Measurements from ENCODE around the gene CYP19A1. TPM values are rescaled to one million over a fixed set of nuclear protein-coding genes. Genes with fewer than 3 reads are reported as not detected.

CYP19A1 gene
- total and polyA plus RNA-seq, 2 experiments from 2014 or later, result 0.76 to 1.2 TPM

DNA sequence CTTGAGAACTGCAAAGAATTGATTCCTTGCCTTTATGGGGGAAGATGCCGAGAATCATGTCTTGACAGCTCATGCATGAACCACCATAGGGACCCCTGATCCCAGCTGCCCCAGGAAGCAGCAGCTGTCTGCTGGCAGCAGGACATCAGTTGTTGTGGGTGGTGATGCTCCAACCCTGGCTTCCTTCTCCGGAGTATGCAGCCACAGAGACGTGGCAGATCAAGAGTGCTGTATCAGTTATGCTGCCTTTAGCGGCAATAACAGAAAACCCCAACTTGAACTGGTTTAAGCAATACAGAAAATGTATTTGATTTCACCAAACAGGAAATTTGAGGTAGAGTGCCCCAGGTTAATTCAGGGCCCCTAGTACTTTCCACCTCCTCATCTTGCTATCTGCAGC lies 151.5 kb downstream of the CYP19A1 start:
- in situ Hi-C loops (cut with MboI), result no loop called here
- no peak overlapping the region for H3K27ac ChIP-seq
- H3K79me2 ChIP-seq (ENCODE audit: insufficient read depth), result no peaks in the 10 kb centered on the region
- H2AFZ ChIP-seq, result no peak overlapping the region
- no peaks in the 10 kb centered on the region for H3K9me2 ChIP-seq (ENCODE audit: insufficient read depth)
- no peaks in the 10 kb centered on the region for H3K36me3 ChIP-seq (ENCODE audit: low read depth)
- no peak overlapping the region for H3K4me2 ChIP-seq (ENCODE audit: unreplicated experiment)
- H3K4me1 ChIP-seq (ENCODE audit: insufficient read depth), result no peaks in the 10 kb centered on the region
- no peak for DNase-seq
- no peaks in the 10 kb centered on the region for H3K27me3 ChIP-seq (replicated peaks; ENCODE audit: insufficient read depth)
- no peaks in the 10 kb centered on the region for H3F3A ChIP-seq (ENCODE audit: insufficient read depth)
- no peak overlapping the region for H3K9ac ChIP-seq
- no peaks in the 10 kb centered on the region for H4K20me1 ChIP-seq (ENCODE audit: insufficient read depth)
- TF ChIP-seq EZH2phosphoT487 (IDR thresholded peaks at IDR 0.05; ENCODE audit: insufficient read depth, low read depth), result no peak
- no peak overlapping the region for H3K4me3 ChIP-seq
- H3K9me3 ChIP-seq (ENCODE audit: low read depth), result no peaks in the 10 kb centered on the region
- WGBS, 2 experiments (ENCODE audit: low coverage in 1 of 2, low lambda C conversion rate in 2 of 2, missing lambda C conversion rate in 2 of 2), result 70 to 75% methylated on average over 4 of the region's 4 CpGs

GRCh38 chr15:51186181-51186705 lies 152.2 kb downstream of the CYP19A1 start:
- H3K4me1 ChIP-seq (ENCODE audit: insufficient read depth), result no peaks in the 10 kb centered on the region
- H3F3A ChIP-seq (ENCODE audit: insufficient read depth), result no peaks in the 10 kb centered on the region
- no peaks in the 10 kb centered on the region for H3K79me2 ChIP-seq (ENCODE audit: insufficient read depth)
- 61 to 66% methylated on average over 5 of the region's 5 CpGs for WGBS, 2 experiments (ENCODE audit: low coverage in 1 of 2, low lambda C conversion rate in 2 of 2, missing lambda C conversion rate in 2 of 2)
- in situ Hi-C loops (cut with MboI), result no loop called here
- H3K4me2 ChIP-seq (ENCODE audit: unreplicated experiment), result no peak overlapping the region
- H3K27me3 ChIP-seq (replicated peaks; ENCODE audit: insufficient read depth), result no peaks in the 10 kb centered on the region
- no peak for DNase-seq
- TF ChIP-seq EZH2 (IDR thresholded peaks at IDR 0.05; ENCODE audit: insufficient read depth, poor library complexity, severe bottlenecking) (no peak), EZH2phosphoT487 (IDR thresholded peaks at IDR 0.05; ENCODE audit: insufficient read depth, low read depth) (no peak)
- H2AFZ ChIP-seq, result no peak overlapping the region
- no peaks in the 10 kb centered on the region for H3K36me3 ChIP-seq (ENCODE audit: low read depth)
- no peak overlapping the region for H3K27ac ChIP-seq
- no peaks in the 10 kb centered on the region for H3K9me2 ChIP-seq (ENCODE audit: insufficient read depth)
- H4K20me1 ChIP-seq (ENCODE audit: insufficient read depth), result no peaks in the 10 kb centered on the region
- H3K9me3 ChIP-seq (ENCODE audit: low read depth), result no peaks in the 10 kb centered on the region
- no peak overlapping the region for H3K4me3 ChIP-seq
- no peak overlapping the region for H3K9ac ChIP-seq

- no peak overlapping the region for H3K4me3 ChIP-seq
- no peaks in the 10 kb centered on the region for H3K79me2 ChIP-seq (ENCODE audit: insufficient read depth)
- H3K9ac ChIP-seq, result no peak overlapping the region
- H2AFZ ChIP-seq, result no peak overlapping the region
- H3K27me3 ChIP-seq (replicated peaks; ENCODE audit: insufficient read depth), result no peaks in the 10 kb centered on the region
- no peak for DNase-seq
- H3F3A ChIP-seq (ENCODE audit: insufficient read depth), result no peaks in the 10 kb centered on the region
- no peak overlapping the region for H3K4me2 ChIP-seq (ENCODE audit: unreplicated experiment)
- H3K36me3 ChIP-seq (ENCODE audit: low read depth), result no peaks in the 10 kb centered on the region
- in situ Hi-C loops (cut with MboI), result no loop called here
- H3K27ac ChIP-seq, result no peak overlapping the region
- H4K20me1 ChIP-seq (ENCODE audit: insufficient read depth), result no peaks in the 10 kb centered on the region
- H3K9me3 ChIP-seq (ENCODE audit: low read depth), result no peaks in the 10 kb centered on the region
- TF ChIP-seq EZH2 (IDR thresholded peaks at IDR 0.05; ENCODE audit: insufficient read depth, poor library complexity, severe bottlenecking) (no peak), EZH2phosphoT487 (IDR thresholded peaks at IDR 0.05; ENCODE audit: insufficient read depth, low read depth) (no peak)
- WGBS, 2 experiments (ENCODE audit: low coverage in 1 of 2, low lambda C conversion rate in 2 of 2, missing lambda C conversion rate in 2 of 2), result 59 to 64% methylated on average over 12 of the region's 12 CpGs
- H3K9me2 ChIP-seq (ENCODE audit: insufficient read depth), result no peaks in the 10 kb centered on the region
- H3K4me1 ChIP-seq (ENCODE audit: insufficient read depth), result no peaks in the 10 kb centered on the region
Measured at GRCh38 chr15:51185213-51186159, 152.9 kb downstream of the CYP19A1 start.

DNA sequence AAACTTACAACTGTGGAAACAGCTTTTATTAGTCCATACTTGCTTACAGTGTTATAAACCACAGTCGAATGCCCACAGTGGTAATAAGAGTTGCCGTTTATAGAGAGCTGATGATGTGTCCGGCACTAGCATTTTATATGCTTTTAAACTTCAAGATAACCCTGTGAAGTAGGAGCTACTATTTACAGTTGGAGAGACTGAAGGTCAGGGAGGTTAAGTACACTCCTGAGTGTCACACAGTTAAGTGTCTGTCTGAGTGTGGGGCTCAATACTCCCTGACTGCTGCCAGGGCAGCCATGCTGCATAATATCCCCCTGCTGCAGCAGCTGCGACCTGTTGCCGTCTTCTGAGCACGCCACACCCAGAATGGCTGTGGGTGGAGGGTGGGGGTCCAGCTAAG lies 153.8 kb downstream of the CYP19A1 start:
- H3K79me2 ChIP-seq (ENCODE audit: insufficient read depth), result no peaks in the 10 kb centered on the region
- no peak for DNase-seq
- no peak for TF ChIP-seq EZH2phosphoT487 (IDR thresholded peaks at IDR 0.05; ENCODE audit: insufficient read depth, low read depth)
- no peak for TF ChIP-seq EZH2 (IDR thresholded peaks at IDR 0.05; ENCODE audit: insufficient read depth, poor library complexity, severe bottlenecking)
- H2AFZ ChIP-seq, result no peak overlapping the region
- no peak overlapping the region for H3K4me2 ChIP-seq (ENCODE audit: unreplicated experiment)
- 82 to 84% methylated on average over 6 of the region's 6 CpGs for WGBS, 2 experiments (ENCODE audit: low coverage in 1 of 2, low lambda C conversion rate in 2 of 2, missing lambda C conversion rate in 2 of 2)
- no peaks in the 10 kb centered on the region for H3F3A ChIP-seq (ENCODE audit: insufficient read depth)
- H4K20me1 ChIP-seq (ENCODE audit: insufficient read depth), result no peaks in the 10 kb centered on the region
- no peak overlapping the region for H3K27ac ChIP-seq
- H3K9me3 ChIP-seq (ENCODE audit: low read depth), result no peaks in the 10 kb centered on the region
- H3K4me3 ChIP-seq, result no peak overlapping the region
- no peak overlapping the region for H3K9ac ChIP-seq
- no peaks in the 10 kb centered on the region for H3K36me3 ChIP-seq (ENCODE audit: low read depth)
- H3K4me1 ChIP-seq (ENCODE audit: insufficient read depth), result no peaks in the 10 kb centered on the region
- no peaks in the 10 kb centered on the region for H3K9me2 ChIP-seq (ENCODE audit: insufficient read depth)
- in situ Hi-C loops (cut with MboI), result no loop called here
- H3K27me3 ChIP-seq (replicated peaks; ENCODE audit: insufficient read depth), result no peaks in the 10 kb centered on the region

All from GM23248 (cell line).